GM21447 (cell line): ENCODE data around the gene GBX2.

Source experiments
- ATAC-seq: cut with Tn5 transposase; IDR thresholded peaks from one replicate; pipeline ENCODE4 v1.9.1; 2021; ENCODE audit not compliant: unreplicated experiment

GBX2 gene

GRCh38 chr2:236184701-236185100, 16.5 kb upstream of the GBX2 start:
- no peak for ATAC-seq

DNA sequence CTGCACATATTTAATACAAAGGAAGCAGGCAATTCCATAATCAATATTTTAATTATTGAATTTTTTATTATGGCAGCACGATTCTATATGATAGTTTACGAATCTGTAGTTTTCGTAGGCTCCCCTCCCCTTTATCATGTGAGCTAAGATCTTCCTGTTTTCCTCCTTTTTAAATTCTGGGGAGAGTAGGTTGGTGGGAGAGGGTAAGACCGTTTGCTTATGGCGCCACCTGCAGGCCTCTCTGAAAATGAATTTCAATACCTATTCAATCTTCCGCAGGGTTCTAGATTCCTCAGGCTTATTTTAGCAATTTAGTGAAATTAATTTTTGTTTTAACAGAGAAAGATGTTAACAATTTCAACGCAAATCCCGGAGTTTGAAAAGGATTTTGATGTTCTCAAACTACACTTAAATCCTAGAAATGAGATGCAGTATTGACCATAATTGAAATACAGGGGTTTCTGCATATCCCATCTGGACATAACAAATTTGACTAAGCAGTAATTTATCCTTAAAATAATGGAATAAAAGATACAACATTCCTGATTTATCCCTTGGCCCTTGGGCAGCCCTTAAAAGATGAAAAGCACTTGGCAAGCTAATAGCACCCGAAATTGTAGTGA, 12.8 kb upstream of the GBX2 start:
- no peak for ATAC-seq

DNA sequence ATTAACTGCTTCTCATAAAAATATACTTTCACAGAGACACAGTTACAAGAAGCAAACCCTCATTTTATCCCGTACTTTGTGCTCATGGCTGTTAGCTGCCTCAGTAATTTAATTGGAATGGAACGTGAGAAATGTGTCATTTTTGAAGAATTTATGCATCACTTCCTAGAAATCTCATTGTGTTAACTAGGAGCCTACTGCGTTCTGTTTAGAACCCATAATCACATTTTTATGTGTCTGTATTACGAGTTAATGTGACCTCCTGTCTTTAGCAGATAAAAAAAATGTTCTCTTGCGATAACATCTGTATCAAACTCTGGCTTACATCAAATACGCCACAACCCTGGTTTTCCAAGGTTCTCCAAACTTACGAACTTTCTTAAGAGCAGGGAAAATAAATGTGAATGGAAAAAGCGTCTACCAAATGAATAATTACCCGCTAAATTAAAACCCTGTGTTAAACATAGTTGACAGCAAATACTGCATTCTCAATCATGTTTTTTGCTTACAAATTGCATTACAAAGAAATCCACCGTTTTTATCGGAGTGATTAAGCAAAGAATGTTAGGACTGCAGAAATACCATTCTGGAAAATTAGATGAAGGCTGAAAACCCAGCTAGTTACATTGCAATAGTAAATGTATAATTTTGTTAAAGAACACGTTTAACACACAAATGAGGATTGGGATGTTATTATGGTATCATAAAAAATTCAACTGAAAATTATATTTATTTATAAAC, 12.1 kb upstream of the GBX2 start:
- no peak for ATAC-seq

DNA sequence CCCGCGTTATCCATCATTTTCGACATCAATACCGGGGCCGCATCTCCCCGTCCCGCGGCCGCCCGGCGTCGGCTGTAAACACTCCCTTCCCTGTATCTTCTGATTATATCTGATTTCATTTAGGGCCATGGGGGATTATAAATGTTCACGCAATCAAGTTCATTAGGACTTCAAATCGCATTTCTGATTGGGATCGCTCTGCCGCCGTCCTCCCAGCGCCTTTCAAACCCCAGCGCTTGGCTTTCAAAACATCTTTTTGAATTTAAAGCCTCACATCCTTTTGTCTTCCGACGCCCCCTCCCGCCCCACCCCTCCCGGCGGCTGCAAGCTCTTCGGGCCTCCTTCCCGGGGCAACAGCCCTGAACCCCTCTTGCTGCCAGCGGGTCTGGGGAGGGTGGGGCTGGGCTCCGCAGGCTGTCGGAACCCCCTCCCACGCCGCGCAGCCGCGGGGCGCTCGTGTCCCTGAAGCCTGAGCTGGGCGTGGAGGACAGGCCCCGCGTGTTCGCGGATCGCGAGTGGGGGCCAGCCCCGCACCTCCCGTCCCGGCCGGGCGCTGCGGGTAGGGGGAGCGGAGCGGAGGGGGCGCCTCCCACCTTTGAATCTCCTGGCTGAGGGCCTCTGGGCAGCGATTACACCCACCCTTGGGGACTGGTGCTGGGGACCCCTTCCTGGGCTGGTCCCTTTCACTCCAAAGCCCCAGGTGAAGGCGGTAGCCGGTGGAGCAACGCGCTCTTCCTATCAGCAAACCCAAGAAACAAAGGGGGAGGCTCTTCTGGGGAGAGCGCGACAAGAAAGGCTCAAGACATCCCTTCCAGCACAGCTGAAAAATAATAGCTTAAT, 11.3 kb upstream of the GBX2 start:
- ATAC-seq: no peak

DNA sequence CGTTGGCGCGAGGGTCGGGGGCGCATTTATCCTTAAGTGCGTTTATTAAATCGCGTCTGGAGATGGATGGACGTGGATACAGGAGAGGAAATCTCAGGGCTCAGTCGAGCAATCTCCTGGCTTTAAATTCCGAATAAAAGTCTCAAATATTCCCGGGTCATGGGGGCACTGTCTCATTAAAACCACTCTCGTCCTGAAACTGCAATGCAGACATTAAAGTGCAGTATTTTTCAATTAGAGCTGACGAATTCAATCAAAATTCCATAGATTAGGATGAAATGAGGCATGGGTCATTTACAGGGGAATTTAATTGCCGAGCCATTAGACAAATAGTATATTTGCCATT, 10.7 kb upstream of the GBX2 start:
- no peak for ATAC-seq

- no peak for ATAC-seq
Observed at GRCh38 chr2:236177967-236178889, 10.0 kb upstream of the GBX2 start.

DNA sequence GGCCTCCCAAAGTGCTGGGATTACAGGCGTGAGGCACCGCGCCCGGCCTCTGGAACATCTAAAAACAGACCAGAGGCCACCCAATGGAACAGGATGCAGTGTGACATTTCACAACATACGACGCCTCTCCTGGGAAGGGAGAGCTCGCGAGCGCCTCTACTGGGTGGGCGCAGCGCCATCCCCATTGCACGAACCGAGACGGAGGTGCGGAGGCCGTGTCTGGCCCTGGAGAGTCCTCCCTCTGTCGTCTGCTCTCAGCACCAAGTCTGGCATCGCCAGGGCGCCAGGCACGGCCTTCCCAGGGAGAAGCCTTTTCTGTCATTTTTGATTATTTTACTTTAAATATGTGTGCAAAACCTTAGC, 9.4 kb upstream of the GBX2 start:
- ATAC-seq: no peak

- no peak for ATAC-seq
Observed at GRCh38 chr2:236176951-236177350, 8.8 kb upstream of the GBX2 start.

GRCh38 chr2:236176417-236176816, 8.2 kb upstream of the GBX2 start:
- ATAC-seq: no peak

GRCh38 chr2:236175548-236176150, 7.5 kb upstream of the GBX2 start:
- no peak for ATAC-seq

DNA sequence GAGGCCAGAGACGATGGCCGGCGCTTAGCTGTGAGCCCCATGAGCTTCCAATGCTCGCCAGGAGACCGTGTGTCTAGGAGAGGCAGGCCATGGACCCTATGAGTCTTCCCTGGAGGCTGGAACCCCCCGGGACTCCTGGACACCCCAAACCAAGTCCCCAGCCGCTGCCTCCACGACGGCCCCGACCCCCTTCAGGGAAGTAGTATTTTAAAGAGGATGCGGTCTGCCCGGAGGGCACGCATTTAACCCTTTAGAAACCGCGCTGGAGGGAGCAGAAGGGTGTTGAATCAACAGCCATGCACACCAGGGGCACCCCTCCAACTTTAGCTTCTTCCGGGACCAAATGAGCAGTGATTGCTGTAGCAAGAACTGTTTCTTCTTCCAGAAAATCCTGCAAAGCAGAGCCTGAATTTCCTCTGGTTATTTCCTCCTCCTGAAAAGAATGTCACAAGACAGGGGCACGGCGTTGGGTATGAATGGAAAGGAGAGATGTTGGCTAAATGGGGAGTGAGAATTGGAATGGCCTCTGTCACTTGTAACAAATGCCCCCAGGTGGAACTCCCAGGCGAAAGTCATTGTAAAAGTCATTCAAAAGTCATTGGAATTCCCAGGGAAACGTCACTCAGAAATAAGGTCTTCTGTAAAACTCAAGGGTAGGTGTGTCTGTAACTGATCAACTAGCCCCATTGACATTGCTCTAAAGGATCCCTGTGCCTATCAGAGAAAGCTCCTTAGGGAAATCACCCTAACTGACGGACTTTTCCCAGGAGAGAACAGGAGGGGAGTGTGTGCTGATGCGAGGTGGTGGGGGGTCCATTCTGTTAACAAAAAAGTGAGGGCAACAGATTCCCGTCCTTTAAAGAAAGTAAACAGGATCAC, 5.8 kb upstream of the GBX2 start:
- no peak for ATAC-seq

DNA sequence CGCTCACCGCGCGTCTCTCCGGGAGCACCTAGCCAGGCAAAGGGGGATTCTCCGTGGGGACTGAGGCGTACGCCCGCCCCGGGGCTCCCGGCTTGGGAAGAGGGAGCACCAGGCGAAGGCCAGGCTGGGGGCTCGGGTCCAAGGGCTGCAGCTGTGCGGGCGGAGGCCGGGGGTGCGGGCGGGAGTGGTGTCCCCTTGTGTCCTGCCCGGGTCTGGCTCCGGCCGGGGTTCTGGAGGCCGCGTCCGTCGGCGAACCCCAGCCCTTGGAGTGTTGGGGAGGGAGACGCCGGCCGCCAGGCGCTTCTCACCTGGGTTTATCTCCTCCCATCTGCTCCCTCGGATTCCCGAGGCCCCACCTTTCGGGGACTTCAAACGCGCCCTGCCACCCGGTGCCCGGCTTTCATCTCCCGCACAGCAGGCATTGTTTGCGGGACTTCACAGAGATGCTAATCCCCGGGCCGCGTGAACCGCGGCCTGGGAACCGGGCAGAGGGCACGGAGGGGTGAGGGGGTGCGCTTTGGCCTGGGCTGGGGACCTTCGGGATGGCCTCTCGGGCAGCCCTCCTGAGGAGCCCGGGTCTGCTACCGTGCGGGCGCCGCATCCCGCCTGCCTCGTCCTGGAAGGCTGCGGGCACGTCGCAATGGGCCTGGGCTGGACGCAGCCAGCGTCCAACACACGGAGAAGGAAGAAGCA, 5.0 kb upstream of the GBX2 start:
- no peak for ATAC-seq

DNA sequence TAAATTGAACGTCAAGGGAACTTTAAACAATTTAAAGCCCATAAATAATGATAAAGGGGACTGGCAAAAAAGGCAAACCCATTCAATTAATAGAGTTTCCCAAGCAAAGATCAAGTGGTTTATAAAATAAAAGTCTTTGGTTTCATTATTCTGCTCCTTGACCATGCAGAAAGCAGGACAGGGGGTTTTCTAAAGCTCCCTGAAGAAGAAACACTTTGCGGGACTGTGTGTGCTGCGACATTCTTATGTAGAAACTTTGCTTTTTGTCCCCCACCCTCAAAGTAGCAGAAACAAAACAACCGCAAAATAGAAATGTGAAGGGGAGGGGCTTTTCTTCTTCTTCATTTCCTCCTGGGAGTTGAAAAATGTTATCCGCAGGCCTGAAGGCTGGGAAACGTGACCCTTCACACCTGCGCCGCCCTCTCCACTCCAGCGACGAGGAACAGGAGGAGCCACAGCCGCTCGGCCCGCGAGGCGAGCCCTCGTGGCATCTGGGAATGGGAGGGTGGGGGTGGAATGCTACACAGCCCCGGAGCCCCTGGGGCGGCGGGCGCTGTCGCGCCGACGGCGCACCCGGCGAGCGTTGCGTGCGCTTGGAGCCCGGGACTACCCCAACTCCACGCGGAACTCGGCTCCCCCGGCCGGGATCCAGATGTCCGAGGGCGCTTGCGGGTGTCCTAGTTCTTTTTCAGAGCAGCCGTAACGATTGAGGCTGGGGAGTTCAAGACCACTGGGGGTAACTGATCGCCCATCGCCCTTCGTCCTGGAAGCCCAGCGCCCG, 4.3 kb upstream of the GBX2 start:
- no peak for ATAC-seq

DNA sequence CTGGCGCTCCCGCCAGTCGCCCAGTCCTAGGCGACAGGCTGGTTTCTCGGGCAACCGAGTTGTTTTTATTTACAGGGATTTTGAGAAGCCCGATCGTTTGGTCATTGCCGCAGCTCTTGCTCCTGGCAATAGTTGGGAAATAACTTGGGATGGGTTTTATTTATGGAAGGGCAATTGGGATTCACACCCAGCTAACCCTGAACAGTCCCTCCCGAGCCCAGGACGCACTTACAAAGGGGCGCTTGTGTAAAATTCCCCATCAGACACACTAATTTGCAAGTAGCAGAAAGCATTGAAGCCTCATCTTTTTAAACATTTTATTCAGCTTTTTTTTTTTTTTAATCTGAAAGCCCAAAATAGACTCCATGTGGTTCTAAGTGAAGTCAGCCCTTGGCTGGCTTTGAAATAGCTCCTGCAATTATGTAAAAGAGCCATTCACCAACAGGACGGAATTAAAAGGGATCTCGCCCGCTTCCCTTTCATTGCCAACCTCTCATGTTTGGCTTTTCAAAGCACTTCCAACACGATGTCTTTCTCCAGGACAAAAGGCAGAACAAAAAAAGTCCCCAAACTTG, 3.6 kb upstream of the GBX2 start:
- no peak for ATAC-seq

DNA sequence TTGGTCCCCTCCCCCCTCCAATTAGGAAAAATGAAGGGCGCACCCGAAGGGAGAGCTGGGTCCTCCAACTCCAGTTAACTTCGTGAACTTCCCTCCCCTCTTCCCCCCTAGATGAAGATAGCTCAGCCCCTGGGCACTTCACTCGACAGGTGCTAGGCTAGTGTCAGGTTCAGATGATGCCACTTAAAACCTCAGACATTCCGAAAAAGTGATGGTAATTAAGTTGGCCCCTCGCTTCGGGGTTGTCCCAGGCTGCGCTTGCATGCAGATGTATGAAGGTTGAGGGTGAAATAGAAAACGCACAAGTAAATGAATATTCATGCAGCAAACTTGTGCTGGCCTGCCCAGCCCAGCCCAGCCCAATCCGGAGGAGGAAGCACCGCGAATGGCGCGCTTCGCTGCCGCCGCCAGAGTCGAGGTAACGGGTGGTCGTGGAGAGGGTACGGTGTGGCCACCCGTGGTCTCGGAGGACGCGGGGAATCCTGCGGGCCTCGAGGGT, 3.0 kb upstream of the GBX2 start:
- no peak for ATAC-seq

DNA sequence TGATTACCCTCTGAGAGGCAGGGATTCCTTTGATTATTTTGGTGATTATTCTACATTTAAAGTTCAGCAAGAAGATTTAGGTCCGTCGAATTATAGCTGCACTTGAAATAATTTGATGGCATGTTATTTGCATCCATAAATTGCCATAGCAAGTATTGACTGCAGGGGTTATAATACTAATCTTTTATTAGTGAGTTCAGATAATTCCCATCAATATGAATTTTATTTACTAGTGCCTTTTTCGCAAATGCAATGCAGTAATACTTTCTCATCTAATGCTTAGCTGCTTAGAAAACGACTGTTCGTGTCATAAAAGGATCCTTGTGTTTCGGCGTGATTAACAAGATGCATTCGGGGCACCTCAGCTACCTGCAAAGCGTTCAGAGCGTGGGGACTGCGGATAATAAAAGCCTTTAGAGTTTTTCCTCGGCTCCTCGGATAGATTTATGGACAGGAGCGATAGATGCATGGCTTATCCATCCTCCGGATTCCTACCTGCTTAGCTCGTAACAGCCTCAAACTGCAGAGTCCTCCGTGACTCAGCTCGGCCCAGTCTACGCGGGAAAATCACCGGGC, 2.5 kb upstream of the GBX2 start:
- no peak for ATAC-seq

GRCh38 chr2:236169741-236170589, 1.8 kb upstream of the GBX2 start:
- no peak for ATAC-seq
